Activated CD8-positive, alpha-beta T cell treated with anti-CD3 and anti-CD28 coated beads for 36 hours (primary cell): ENCODE data around the gene SLC8A1. TPM values are rescaled to one million over a fixed set of nuclear protein-coding genes. Genes with fewer than 3 reads are reported as not detected.

Experiments used
- ATAC-seq: fragments of 200-7000 bp; cut with Tn5 transposase; one replicate; pipeline ENCODE4 v1.10.0; 2021; ENCODE audit warnings: mild to moderate bottlenecking, moderate library complexity
- CTCF ChIA-PET: fragments of 350-600 bp; sonication (Branson Sonifier 250); formaldehyde crosslinking; loops from one replicate; lab custom pipeline; 2021; ENCODE audit warnings: antibody characterized with exemption; lab: Charles Lee
- POLR2A ChIA-PET: fragments of 350-600 bp; sonication (Branson Sonifier 250); formaldehyde crosslinking; loops from one replicate; lab custom pipeline; 2021; ENCODE audit warnings: antibody characterized with exemption; lab: Charles Lee
- DNase-seq: peaks from one replicate; pipeline ENCODE4 v3.0.0-alpha.2; 2020
- H3K27ac Mint-ChIP-seq: one replicate; pipeline ENCODE4 v1.8.0; 2021; ENCODE audit warnings: mild to moderate bottlenecking, mixed read lengths
- H3K27me3 Mint-ChIP-seq: one replicate; pipeline ENCODE4 v1.8.0; 2021; ENCODE audit warnings: mixed read lengths
- H3K36me3 Mint-ChIP-seq: one replicate; pipeline ENCODE4 v1.8.0; 2021; ENCODE audit warnings: low read depth, mixed read lengths
- H3K4me1 Mint-ChIP-seq: one replicate; pipeline ENCODE4 v1.8.0; 2021; ENCODE audit warnings: low read depth, mixed read lengths
- H3K4me3 Mint-ChIP-seq: one replicate; pipeline ENCODE4 v1.8.0; 2021; ENCODE audit warnings: mild to moderate bottlenecking, moderate library complexity, mixed read lengths
- H3K9me3 Mint-ChIP-seq: one replicate; pipeline ENCODE4 v1.8.0; 2021; ENCODE audit warnings: mixed read lengths
- intact Hi-C: fragments of 100-400 bp; cut with micrococcal nuclease; formaldehyde crosslinking; loops from one replicate; pipeline ENCODE4 v1.10.0; 2022
- total RNA-seq, 2 experiments: library from RNA; stranded (reverse); gene quantifications; one replicate each; pipeline ENCODE4 v1.2.3, GENCODE V29; 2021
- TF ChIP-seq, protein P1 (sequence below): fragments of 200-600 bp; IDR thresholded peaks from one replicate; pipeline ENCODE4 v1.8.0; 2022; ENCODE audit warnings: antibody characterized with exemption, mild to moderate bottlenecking

SLC8A1 gene
- total RNA-seq, 2 experiments from 2014 or later: 0.23 to 0.34 TPM

DNA sequence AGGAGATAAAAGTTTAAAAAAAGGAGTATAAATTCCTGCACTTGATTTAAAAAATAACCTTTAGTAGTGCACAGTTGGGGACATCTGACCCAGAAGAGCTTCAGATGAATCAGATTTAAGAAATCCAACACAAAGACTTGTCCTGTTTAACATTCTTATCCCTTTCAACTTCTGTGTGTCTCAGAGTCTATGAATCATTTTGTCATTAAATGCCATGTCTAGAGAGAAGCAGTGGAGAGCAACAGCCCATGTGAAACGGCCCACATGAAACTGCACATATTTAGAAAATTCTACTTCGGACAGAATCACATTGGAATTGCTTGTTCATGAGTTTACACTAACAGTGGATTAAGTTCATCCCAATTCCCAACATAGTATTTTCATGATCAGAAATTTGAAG lies 278.6 kb downstream of the SLC8A1 start:
- ATAC-seq (no peak), DNase-seq (no peak)
- no peak overlapping the region for H3K27ac Mint-ChIP-seq
- H3K4me3 Mint-ChIP-seq: no peak overlapping the region
- H3K27me3 Mint-ChIP-seq: no peaks in the 10 kb centered on the region
- intact Hi-C loops: no loop called here
- no peaks in the 10 kb centered on the region for H3K9me3 Mint-ChIP-seq
- TF ChIP-seq, protein P1, sequence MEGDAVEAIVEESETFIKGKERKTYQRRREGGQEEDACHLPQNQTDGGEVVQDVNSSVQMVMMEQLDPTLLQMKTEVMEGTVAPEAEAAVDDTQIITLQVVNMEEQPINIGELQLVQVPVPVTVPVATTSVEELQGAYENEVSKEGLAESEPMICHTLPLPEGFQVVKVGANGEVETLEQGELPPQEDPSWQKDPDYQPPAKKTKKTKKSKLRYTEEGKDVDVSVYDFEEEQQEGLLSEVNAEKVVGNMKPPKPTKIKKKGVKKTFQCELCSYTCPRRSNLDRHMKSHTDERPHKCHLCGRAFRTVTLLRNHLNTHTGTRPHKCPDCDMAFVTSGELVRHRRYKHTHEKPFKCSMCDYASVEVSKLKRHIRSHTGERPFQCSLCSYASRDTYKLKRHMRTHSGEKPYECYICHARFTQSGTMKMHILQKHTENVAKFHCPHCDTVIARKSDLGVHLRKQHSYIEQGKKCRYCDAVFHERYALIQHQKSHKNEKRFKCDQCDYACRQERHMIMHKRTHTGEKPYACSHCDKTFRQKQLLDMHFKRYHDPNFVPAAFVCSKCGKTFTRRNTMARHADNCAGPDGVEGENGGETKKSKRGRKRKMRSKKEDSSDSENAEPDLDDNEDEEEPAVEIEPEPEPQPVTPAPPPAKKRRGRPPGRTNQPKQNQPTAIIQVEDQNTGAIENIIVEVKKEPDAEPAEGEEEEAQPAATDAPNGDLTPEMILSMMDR: no peak
- ChIA-PET CTCF (no interaction called here), POLR2A (no interaction called here)
- no peaks in the 10 kb centered on the region for H3K4me1 Mint-ChIP-seq
- H3K36me3 Mint-ChIP-seq: no peaks in the 10 kb centered on the region

DNA sequence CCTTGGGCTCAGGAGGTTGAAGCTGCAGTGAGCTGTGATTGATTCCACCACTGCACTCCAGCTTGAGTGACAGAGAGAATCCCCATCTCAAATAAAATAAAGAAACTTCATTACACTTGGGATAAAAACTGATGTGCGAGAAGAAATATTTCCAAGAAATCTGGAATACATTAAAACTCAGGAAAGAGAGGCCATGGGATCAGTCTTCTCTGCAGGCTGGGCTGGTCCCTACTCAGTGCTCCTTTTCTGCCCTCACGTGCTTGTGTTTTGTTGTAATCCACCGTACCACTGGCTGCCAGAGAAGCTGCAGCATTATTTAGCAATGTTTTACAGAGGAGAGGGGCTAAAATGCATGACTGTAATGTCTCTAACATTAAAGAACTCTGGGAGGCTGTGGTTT lies 282.0 kb downstream of the SLC8A1 start:
- CTCF ChIA-PET: interaction anchor here (1.2 kb wide), 1 partner anchor 318 kb away, joined by 3 read pairs; no protein-coding TSS in a partner anchor
- intact Hi-C loops: no loop called here
- ATAC-seq (no peak), DNase-seq (no peak)
- Mint-ChIP-seq H3K27ac (no peak overlapping the region), H3K9me3 (no peaks in the 10 kb centered on the region), H3K36me3 (no peaks in the 10 kb centered on the region), H3K27me3 (no peaks in the 10 kb centered on the region), H3K4me3 (no peak overlapping the region), H3K4me1 (no peaks in the 10 kb centered on the region)
- TF ChIP-seq, protein P1: no peak
- POLR2A ChIA-PET: no interaction called here

DNA sequence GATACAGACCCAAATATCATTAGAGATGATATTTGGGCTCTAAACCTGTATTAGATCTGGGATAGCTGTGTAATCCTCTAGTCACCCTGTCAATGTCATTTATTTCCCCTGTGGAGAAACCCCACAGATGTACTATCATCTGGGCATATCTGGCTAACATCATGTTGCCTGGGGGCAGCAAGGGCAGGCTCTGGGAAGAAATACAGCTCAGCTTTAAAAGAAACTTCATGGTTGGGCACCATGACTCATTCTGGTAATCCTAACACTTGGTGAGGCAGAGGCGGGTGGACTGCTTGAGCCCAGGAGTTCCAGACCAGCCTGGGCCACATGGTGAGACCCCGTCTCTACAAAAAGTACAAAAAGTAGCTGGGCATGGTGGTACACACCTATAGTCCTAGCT lies 282.5 kb downstream of the SLC8A1 start:
- TF ChIP-seq, protein P1: no peak
- H3K9me3 Mint-ChIP-seq: no peaks in the 10 kb centered on the region
- no peak overlapping the region for H3K4me3 Mint-ChIP-seq
- ChIA-PET POLR2A (no interaction called here), CTCF (interaction anchor here (1.2 kb wide), 1 partner anchor 318 kb away, joined by 3 read pairs; no protein-coding TSS in a partner anchor)
- ATAC-seq (no peak), DNase-seq (no peak)
- no peaks in the 10 kb centered on the region for H3K36me3 Mint-ChIP-seq
- no peaks in the 10 kb centered on the region for H3K4me1 Mint-ChIP-seq
- intact Hi-C loops: no loop called here
- no peak overlapping the region for H3K27ac Mint-ChIP-seq
- no peaks in the 10 kb centered on the region for H3K27me3 Mint-ChIP-seq

DNA sequence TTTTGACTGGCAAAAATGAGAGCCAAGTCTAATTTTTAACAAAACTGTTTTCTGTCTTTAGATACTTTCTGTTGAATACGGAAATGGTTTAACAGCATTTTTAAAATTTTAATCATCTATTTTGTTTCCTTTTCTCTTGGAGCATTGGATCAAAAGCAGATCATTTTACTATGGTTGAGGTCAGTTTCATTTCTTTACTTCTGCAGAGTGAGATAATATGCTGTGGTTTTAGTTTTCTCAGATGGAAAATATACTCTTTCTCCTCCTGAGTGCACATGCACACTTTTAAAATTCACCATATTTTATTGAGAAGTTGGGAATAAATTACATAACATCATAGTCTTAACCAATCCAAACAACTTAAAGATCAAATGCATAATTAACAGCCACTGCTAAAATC lies 283.3 kb downstream of the SLC8A1 start:
- Mint-ChIP-seq H3K4me1 (no peaks in the 10 kb centered on the region), H3K27ac (no peak overlapping the region), H3K36me3 (no peaks in the 10 kb centered on the region), H3K4me3 (no peak overlapping the region), H3K27me3 (no peaks in the 10 kb centered on the region), H3K9me3 (no peaks in the 10 kb centered on the region)
- ChIA-PET POLR2A (no interaction called here), CTCF (no interaction called here)
- TF ChIP-seq, protein P1: no peak
- intact Hi-C loops: no loop called here
- DNase-seq (no peak), ATAC-seq (no peak)

DNA sequence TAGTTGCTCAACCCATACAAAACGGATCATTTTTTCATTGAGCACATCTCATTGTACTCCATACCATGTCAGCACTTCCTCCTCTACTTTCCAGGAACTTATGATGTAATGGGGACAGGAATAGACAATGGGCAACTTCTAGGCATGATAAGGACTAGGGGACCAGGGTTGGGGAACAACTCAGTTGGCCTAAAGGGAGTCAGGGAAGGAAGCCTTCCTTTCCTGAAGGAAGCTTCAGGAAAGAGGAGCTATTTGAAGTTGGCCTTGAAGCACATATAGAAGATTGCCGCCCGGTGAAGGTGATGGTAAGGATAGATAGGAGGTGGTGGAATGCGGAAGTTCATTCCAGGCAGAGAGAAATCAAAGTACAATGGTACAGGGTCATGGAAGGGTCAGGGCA lies 283.9 kb downstream of the SLC8A1 start:
- DNase-seq (no peak), ATAC-seq (no peak)
- ChIA-PET CTCF (no interaction called here), POLR2A (no interaction called here)
- Mint-ChIP-seq H3K9me3 (no peaks in the 10 kb centered on the region), H3K36me3 (no peaks in the 10 kb centered on the region), H3K27me3 (no peaks in the 10 kb centered on the region), H3K4me1 (no peaks in the 10 kb centered on the region), H3K4me3 (no peak overlapping the region), H3K27ac (no peak overlapping the region)
- intact Hi-C loops: no loop called here
- TF ChIP-seq, protein P1: no peak
